Measurements from ENCODE around the gene MED12L. TPM values are rescaled to one million over a fixed set of nuclear protein-coding genes. Genes with fewer than 3 reads are reported as not detected.

The MED12L gene
- total and polyA plus RNA-seq, 10 of the 15 experiments (the other 5 are each of a cell fraction or from before 2014, with no cell fraction given): 0.01 to 0.06 (median 0.03) TPM; not detected in 2

- ATAC-seq (no peak), DNase-seq (ENCODE audit: low read depth, low spot score) (no peak), FAIRE-seq (no peak)
- intact Hi-C loops (cut with micrococcal nuclease; ENCODE audit: unreplicated experiment): no loop called here
- Histone ChIP-seq H3K9me3 (replicated peaks; ENCODE audit: control insufficient read depth, insufficient read depth, low read length) (no peaks in the 10 kb centered on the region), H3K9ac (ENCODE audit: control insufficient read depth, insufficient read depth, low read length) (no peak overlapping the region), H3K4me1 (ENCODE audit: control insufficient read depth, insufficient read depth, low read length) (no peaks in the 10 kb centered on the region), H3K27ac (ENCODE audit: control insufficient read depth, insufficient read depth) (no peak overlapping the region), H3K4me2 (ENCODE audit: control insufficient read depth, insufficient read depth) (no peak overlapping the region), H3K36me3 (ENCODE audit: control insufficient read depth in 2 of 2, insufficient read depth in 2 of 2, low read length in 1 of 2) (no peaks in the 10 kb centered on the region), H3K4me3 (no peak overlapping the region), H3K79me2 (ENCODE audit: control insufficient read depth, insufficient read depth, low read length) (no peaks in the 10 kb centered on the region), H3K27me3 (replicated peaks in 1 of 2; ENCODE audit: control insufficient read depth in 2 of 2, insufficient read depth in 2 of 2, low read length in 1 of 2) (0 out of 4 replicates have a peak, but pooled peaks cover 0 to 4% of the 10 kb centered on the region in 2 experiments), H2AFZ (ENCODE audit: control insufficient read depth, low read depth, low read length) (no peak overlapping the region), H4K20me1 (ENCODE audit: control insufficient read depth, insufficient read depth) (no peaks in the 10 kb centered on the region)
- in situ Hi-C loops (cut with MboI): no loop called here
- ChIA-PET CTCF (no interaction called here), RAD21 (ENCODE audit: unreplicated experiment) (no interaction called here), SMC1A (ENCODE audit: uncharacterized antibody, unreplicated experiment) (no interaction called here), POLR2A (no interaction called here)
- 67% methylated on average over 1 of the region's 1 CpG for WGBS (ENCODE audit: insufficient coverage, insufficient replicate concordance, low lambda C conversion rate, missing lambda C conversion rate)
- TF ChIP-seq BRCA1 (IDR thresholded peaks at IDR 0.05; ENCODE audit: low read depth, low read length) (no peak), JUND (IDR thresholded peaks at IDR 0.05; ENCODE audit: low read depth, low read length) (no peak), STAT3 (IDR thresholded peaks at IDR 0.05; ENCODE audit: low read depth, low read length) (no peak), RB1 (IDR thresholded peaks at IDR 0.05; ENCODE audit: borderline replicate concordance) (no peak), MTA2 (IDR thresholded peaks at IDR 0.05; ENCODE audit: low read depth) (no peak), CHD1 (IDR thresholded peaks at IDR 0.05; ENCODE audit: low read depth, low read length) (no peak), RUNX3 (IDR thresholded peaks at IDR 0.05; ENCODE audit: low read length) (no peak)
- BruUV-seq (replicated peaks): no TSS peak
These were observed 33.9 kb upstream of the MED12L start for GRCh38 chr3:151051533-151051932.

- Histone ChIP-seq H3K27me3 (replicated peaks in 1 of 2; ENCODE audit: control insufficient read depth in 2 of 2, insufficient read depth in 2 of 2, low read length in 1 of 2) (0 out of 4 replicates have a peak, but pooled peaks cover 0 to 4% of the 10 kb centered on the region in 2 experiments), H2AFZ (ENCODE audit: control insufficient read depth, low read depth, low read length) (no peak overlapping the region), H3K36me3 (ENCODE audit: control insufficient read depth in 2 of 2, insufficient read depth in 2 of 2, low read length in 1 of 2) (no peaks in the 10 kb centered on the region), H4K20me1 (ENCODE audit: control insufficient read depth, insufficient read depth) (no peaks in the 10 kb centered on the region), H3K4me1 (ENCODE audit: control insufficient read depth, insufficient read depth, low read length) (no peaks in the 10 kb centered on the region), H3K79me2 (ENCODE audit: control insufficient read depth, insufficient read depth, low read length) (no peaks in the 10 kb centered on the region), H3K4me3 (no peak overlapping the region), H3K9me3 (replicated peaks; ENCODE audit: control insufficient read depth, insufficient read depth, low read length) (no peaks in the 10 kb centered on the region), H3K4me2 (ENCODE audit: control insufficient read depth, insufficient read depth) (no peak overlapping the region), H3K27ac (ENCODE audit: control insufficient read depth, insufficient read depth) (no peak overlapping the region), H3K9ac (ENCODE audit: control insufficient read depth, insufficient read depth, low read length) (no peak overlapping the region)
- FAIRE-seq (no peak), ATAC-seq (no peak), DNase-seq (ENCODE audit: low read depth, low spot score) (no peak)
- SMC1A ChIA-PET (ENCODE audit: uncharacterized antibody, unreplicated experiment): no interaction called here
- RAD21 ChIA-PET (ENCODE audit: unreplicated experiment): no interaction called here
- CTCF ChIA-PET: no interaction called here
- TF ChIP-seq YY1 (IDR thresholded peaks at IDR 0.05; ENCODE audit: low read depth, low read length) (no peak), ZNF207 (IDR thresholded peaks at IDR 0.05; ENCODE audit: borderline replicate concordance) (no peak), WRNIP1 (IDR thresholded peaks at IDR 0.05; ENCODE audit: borderline replicate concordance, low read depth, low read length) (no peak), LARP7 (IDR thresholded peaks at IDR 0.05) (no peak), EGR1 (IDR thresholded peaks at IDR 0.05; ENCODE audit: borderline replicate concordance in 1 of 2, low read depth in 2 of 2, low read length in 2 of 2) (no peak), RBBP5 (conservative IDR thresholded peaks at IDR 0.05) (no peak), RAD21 (IDR thresholded peaks at IDR 0.05; ENCODE audit: insufficient read depth, low read depth, low read length) (no peak)
- BruUV-seq (replicated peaks): no TSS peak
- WGBS (ENCODE audit: insufficient coverage, insufficient replicate concordance, low lambda C conversion rate, missing lambda C conversion rate): 25% methylated on average over 4 of the region's 4 CpGs
- in situ Hi-C loops (cut with MboI) (no loop called here), intact Hi-C loops (cut with micrococcal nuclease; ENCODE audit: unreplicated experiment) (no loop called here)
- POLR2A ChIA-PET: no interaction called here
These were observed 33.1 kb upstream of the MED12L start for GRCh38 chr3:151052346-151052745.

Measured in GM12878 (cell line).